BE2C (cell line): Measurements from ENCODE around the gene VTN. TPM values are rescaled to one million over a fixed set of nuclear protein-coding genes. Genes with fewer than 3 reads are reported as not detected.

Experiments used
- DNase-seq: peaks from one replicate; pipeline ENCODE4 v3.0.0-alpha.2; 2020
- H3K27me3 ChIP-seq: fragments of 250-450 bp; sonication (Bioruptor Pico); 2 replicates; pipeline ENCODE4 v1.5.1; 2020; ENCODE audit warnings: mild to moderate bottlenecking
- H3K36me3 ChIP-seq: fragments of 250-450 bp; sonication (Bioruptor Pico); 2 replicates; pipeline ENCODE4 v1.5.1; 2020; ENCODE audit warnings: mild to moderate bottlenecking
- H3K4me1 ChIP-seq: fragments of 250-450 bp; sonication (Bioruptor Pico); 2 replicates; pipeline ENCODE4 v1.5.1; 2020
- H3K4me3 ChIP-seq: 2 replicates; pipeline ENCODE4 v1.5.1; 2011; ENCODE audit warnings: low read depth, low read length
- H3K9me3 ChIP-seq: fragments of 250-450 bp; sonication (Bioruptor Pico); 2 replicates; pipeline ENCODE4 v1.5.1; 2020
- CTCF ChIP-seq: IDR thresholded peaks from 2 replicates; pipeline ENCODE4 v1.5.1; 2012; ENCODE audit warnings: mild to moderate bottlenecking, low read depth, low read length
- polyA plus RNA-seq: library from polyadenylated mRNA; unstranded; fragments of >200 nt; gene quantifications from one replicate; pipeline ENCODE4 v1.2.1, GENCODE V29; 2012; ENCODE audit warnings: low read depth, missing spikeins; ENCODE audit not compliant: insufficient read length, insufficient read depth

VTN gene
- 0.31 TPM for polyA plus RNA-seq

- peak; percentile 13; the same call in 1 of the 2 replicates for TF ChIP-seq CTCF
- DNase-seq: peak; percentile 52
- H3K9me3 ChIP-seq: no peaks in the 10 kb centered on the region
- H3K27me3 ChIP-seq: no peaks in the 10 kb centered on the region
- peaks cover 5% of the 10 kb centered on the region; the same call in 1 of the 2 replicates for H3K4me1 ChIP-seq
- no peaks in the 10 kb centered on the region for H3K36me3 ChIP-seq
- H3K4me3 ChIP-seq: peak within 1 kb of the TSS; percentile 20; the same call in 1 of the 2 replicates
These were observed at the start of gene VTN for GRCh38 chr17:28370035-28370743. Gene VTN (minus strand): TSS chr17:28370307. CDS start chr17:28370203, 104 bp downstream.

GRCh38 chr17:28416703-28417311, 46.7 kb upstream of the VTN start:
- Histone ChIP-seq H3K9me3 (no peaks in the 10 kb centered on the region), H3K4me3 (no peak overlapping the region), H3K36me3 (no peaks in the 10 kb centered on the region), H3K27me3 (no peaks in the 10 kb centered on the region; the same call in 1 of the 2 replicates), H3K4me1 (no peaks in the 10 kb centered on the region)
- TF ChIP-seq CTCF: peak; percentile 74
- peak; percentile 53 for DNase-seq

- no peak for DNase-seq
- TF ChIP-seq CTCF: no peak
- Histone ChIP-seq H3K36me3 (no peaks in the 10 kb centered on the region), H3K27me3 (no peaks in the 10 kb centered on the region; the same call in 1 of the 2 replicates), H3K4me1 (no peaks in the 10 kb centered on the region), H3K9me3 (no peaks in the 10 kb centered on the region), H3K4me3 (no peak overlapping the region)
These were observed 45.8 kb upstream of the VTN start for GRCh38 chr17:28415886-28416285.

- H3K36me3 ChIP-seq: no peaks in the 10 kb centered on the region
- no peak for DNase-seq
- H3K4me3 ChIP-seq: no peak overlapping the region
- no peaks in the 10 kb centered on the region; the same call in 1 of the 2 replicates for H3K27me3 ChIP-seq
- TF ChIP-seq CTCF: no peak
- no peaks in the 10 kb centered on the region for H3K9me3 ChIP-seq
- H3K4me1 ChIP-seq: no peaks in the 10 kb centered on the region
These were observed 43.7 kb upstream of the VTN start for GRCh38 chr17:28413804-28414203.

GRCh38 chr17:28412099-28412498, 42.0 kb upstream of the VTN start:
- Histone ChIP-seq H3K4me3 (no peak overlapping the region), H3K36me3 (no peaks in the 10 kb centered on the region), H3K4me1 (no peaks in the 10 kb centered on the region), H3K27me3 (no peaks in the 10 kb centered on the region; the same call in 1 of the 2 replicates), H3K9me3 (no peaks in the 10 kb centered on the region)
- TF ChIP-seq CTCF: no peak
- no peak for DNase-seq

GRCh38 chr17:28407974-28408306, 37.8 kb upstream of the VTN start:
- DNase-seq: no peak
- no peaks in the 10 kb centered on the region for H3K36me3 ChIP-seq
- no peaks in the 10 kb centered on the region for H3K4me1 ChIP-seq
- no peak overlapping the region for H3K4me3 ChIP-seq
- TF ChIP-seq CTCF: no peak
- no peaks in the 10 kb centered on the region for H3K27me3 ChIP-seq
- no peaks in the 10 kb centered on the region for H3K9me3 ChIP-seq
